ENCODE measurements around the gene BAD. TPM values are rescaled to one million over a fixed set of nuclear protein-coding genes. Genes with fewer than 3 reads are reported as not detected.

Gene BAD
- total and polyA plus RNA-seq, 2 of the 13 experiments (the other 11 are each of a cell fraction or from before 2014, with no cell fraction given): 17.9 to 28.5 TPM

DNA sequence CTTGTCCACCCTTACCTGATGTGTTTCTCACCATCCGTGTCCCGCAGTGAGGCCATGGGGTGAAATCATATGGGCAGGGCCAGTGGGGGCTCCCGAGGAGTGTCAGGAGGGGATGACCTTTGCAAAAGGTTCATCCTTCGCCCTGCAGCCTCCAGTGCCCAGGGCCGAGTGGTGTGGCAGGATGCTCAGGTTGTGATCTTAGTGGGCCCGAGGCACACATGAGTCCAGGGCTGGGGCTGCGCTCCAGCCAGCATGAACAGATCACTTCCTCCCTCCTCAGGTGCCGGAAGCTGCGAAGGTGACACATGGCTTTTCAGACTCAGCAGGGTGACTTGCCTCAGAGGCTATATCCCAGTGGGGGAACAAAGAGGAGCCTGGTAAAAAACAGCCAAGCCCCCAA lies 46.4 kb downstream of the BAD start:
- DNase-seq (ENCODE audit: low spot score): no peak
- ATAC-seq: no peak
- peak overlapping the region; percentile 61; the same call in 1 of the 2 replicates for H3K4me2 ChIP-seq (ENCODE audit: low read depth, low read length)
- peak overlapping the region; percentile 60 for H3K27ac ChIP-seq (ENCODE audit: extremely low read length, insufficient read depth, low read length)
- no peak overlapping the region for H3K4me3 ChIP-seq (replicated peaks in 1 of 3; ENCODE audit: insufficient read depth in 1 of 3, low read depth in 2 of 3, low read length in 3 of 3)
- H2AFZ ChIP-seq (ENCODE audit: low read length): no peak overlapping the region
- H3K27me3 ChIP-seq (ENCODE audit: control insufficient read depth in 1 of 2, insufficient read depth in 2 of 2, low read length in 2 of 2): no peaks in the 10 kb centered on the region; a peak in 1 of 5 replicates
- no peaks in the 10 kb centered on the region for H3K9me3 ChIP-seq (ENCODE audit: low read length)
- ChIA-PET POLR2A (interaction anchor here (1.0 to 2.3 kb wide), 10 partner anchors 8 to 80 kb away, joined by 4 to 31 read pairs (median 7); partner anchors contain the start of genes MACROD1, NUDT22, PLCB3 and PPP1R14B), CTCF (ENCODE audit: low intra/inter-chr PET ratio, low total read pairs) (no interaction called here)
- intact Hi-C loops (cut with micrococcal nuclease; ENCODE audit: unreplicated experiment) (no loop called here), in situ Hi-C loops (cut with HindIII; ENCODE audit: extremely low pct_ligation_motif_present, low pct_unique_long_range_greater_than_20kb) (no loop called here)
- TF ChIP-seq, protein P1, sequence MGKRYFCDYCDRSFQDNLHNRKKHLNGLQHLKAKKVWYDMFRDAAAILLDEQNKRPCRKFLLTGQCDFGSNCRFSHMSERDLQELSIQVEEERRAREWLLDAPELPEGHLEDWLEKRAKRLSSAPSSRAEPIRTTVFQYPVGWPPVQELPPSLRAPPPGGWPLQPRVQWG (CRISPR knock-in tag; IDR thresholded peaks at IDR 0.05; ENCODE audit: borderline replicate concordance, low read depth): no peak
- no peak for TF ChIP-seq ZBTB2 (CRISPR knock-in tag; IDR thresholded peaks at IDR 0.05; ENCODE audit: low read depth)
- no peak for TF ChIP-seq SMAD3 (CRISPR knock-in tag; IDR thresholded peaks at IDR 0.05)
- TF ChIP-seq JARID2 (CRISPR knock-in tag; IDR thresholded peaks at IDR 0.05; ENCODE audit: insufficient replicate concordance): no peak
- no peak for TF ChIP-seq ZNF737 (CRISPR knock-in tag; IDR thresholded peaks at IDR 0.05; ENCODE audit: borderline replicate concordance)
- no peak for TF ChIP-seq ZMYM3 (CRISPR knock-in tag; IDR thresholded peaks at IDR 0.05)
- no peak for TF ChIP-seq ZNF20 (CRISPR knock-in tag; IDR thresholded peaks at IDR 0.05)
- H3K79me2 ChIP-seq (ENCODE audit: insufficient read depth, low read length): peaks cover 12% of the 10 kb centered on the region
- FAIRE-seq: no peak
- no peak overlapping the region for H3K9ac ChIP-seq (ENCODE audit: insufficient read depth, low read depth, low read length)
- H4K20me1 ChIP-seq (ENCODE audit: insufficient read depth, low read length): no peaks in the 10 kb centered on the region
- WGBS (ENCODE audit: low lambda C conversion rate): 93% methylated on average over 4 of the region's 9 CpGs
- peaks cover 62% of the 10 kb centered on the region for H3K4me1 ChIP-seq (ENCODE audit: insufficient read depth, low read length)
- BruUV-seq (replicated peaks): no TSS peak
- peaks cover 0 to 1% of the 10 kb centered on the region in 2 experiments; a peak in 1 of 5 replicates for H3K36me3 ChIP-seq (replicated peaks in 1 of 2; ENCODE audit: control insufficient read depth in 1 of 2, insufficient read depth in 2 of 2, low read length in 2 of 2)
